Spleen (tissue), 7 donors: ENCODE measurements around the gene SCG5.

Source experiments
- POLR2A ChIP-seq, 3 donors: fragments of 450-650 bp; IDR thresholded peaks; one replicate each; pipeline ENCODE4 v1.5.1; 2017; ENCODE audit warnings: antibody characterized with exemption in 3 of 3, mild to moderate bottlenecking in 1 of 3
- POLR2AphosphoS5 ChIP-seq, 3 donors: sonication (generic); formaldehyde crosslinking; IDR thresholded peaks; one replicate each; pipeline ENCODE4 v1.5.1; 2017; ENCODE audit warnings: antibody characterized with exemption in 3 of 3
- TF ChIP-seq, protein P1 (sequence below), 11 experiments: fragments of 200-600 bp in 7 of 11; fragments of 450-650 bp in 4 of 11; sonication (generic) in 4 of 11; IDR thresholded peaks in 8 of 11; conservative IDR thresholded peaks in 3 of 11; 1 replicate in 7 of 11; 2 replicates in 4 of 11; pipeline versions ENCODE4 v1.4.0 to v1.8.0; 2016 to 2021; ENCODE audit warnings: antibody characterized with exemption in 11 of 11, inconsistent platforms in 4 of 11, mild to moderate bottlenecking in 1 of 11
- donor health status: DM: no; HTN: no; CAD: no; lungs with moderate emphysema.
- donor health status: DM: no; HTN: no; CAD: no.
- donor health status: DM: no; HTN: no; CAD: no.

DNA sequence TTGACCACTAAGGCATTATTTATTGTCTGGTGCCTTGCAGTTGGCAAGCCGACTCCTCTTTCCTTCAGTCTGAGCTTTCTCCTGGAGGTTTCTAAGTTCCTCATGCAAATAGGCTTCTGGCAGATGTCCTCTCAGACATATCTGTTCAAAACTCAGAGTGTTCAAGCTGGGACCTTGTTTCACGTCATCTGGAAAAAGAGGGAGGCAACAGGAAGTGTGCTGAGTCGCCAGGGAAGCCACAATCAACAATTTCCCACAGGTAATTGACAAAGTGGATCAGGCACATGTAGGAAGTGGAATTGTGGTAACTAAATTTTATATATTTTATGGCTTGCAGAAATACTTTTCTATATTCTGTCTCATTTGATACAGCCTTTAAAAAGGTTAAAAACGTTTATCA, 14.6 kb downstream of the SCG5 start:
- TF ChIP-seq, protein P1, sequence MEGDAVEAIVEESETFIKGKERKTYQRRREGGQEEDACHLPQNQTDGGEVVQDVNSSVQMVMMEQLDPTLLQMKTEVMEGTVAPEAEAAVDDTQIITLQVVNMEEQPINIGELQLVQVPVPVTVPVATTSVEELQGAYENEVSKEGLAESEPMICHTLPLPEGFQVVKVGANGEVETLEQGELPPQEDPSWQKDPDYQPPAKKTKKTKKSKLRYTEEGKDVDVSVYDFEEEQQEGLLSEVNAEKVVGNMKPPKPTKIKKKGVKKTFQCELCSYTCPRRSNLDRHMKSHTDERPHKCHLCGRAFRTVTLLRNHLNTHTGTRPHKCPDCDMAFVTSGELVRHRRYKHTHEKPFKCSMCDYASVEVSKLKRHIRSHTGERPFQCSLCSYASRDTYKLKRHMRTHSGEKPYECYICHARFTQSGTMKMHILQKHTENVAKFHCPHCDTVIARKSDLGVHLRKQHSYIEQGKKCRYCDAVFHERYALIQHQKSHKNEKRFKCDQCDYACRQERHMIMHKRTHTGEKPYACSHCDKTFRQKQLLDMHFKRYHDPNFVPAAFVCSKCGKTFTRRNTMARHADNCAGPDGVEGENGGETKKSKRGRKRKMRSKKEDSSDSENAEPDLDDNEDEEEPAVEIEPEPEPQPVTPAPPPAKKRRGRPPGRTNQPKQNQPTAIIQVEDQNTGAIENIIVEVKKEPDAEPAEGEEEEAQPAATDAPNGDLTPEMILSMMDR (IDR thresholded peaks at IDR 0.05 in 8 of 11, conservative IDR thresholded peaks at IDR 0.05 in 3 of 11) = no peak
- TF ChIP-seq POLR2AphosphoS5 (IDR thresholded peaks at IDR 0.05) = no peak
- no peak for TF ChIP-seq POLR2A (IDR thresholded peaks at IDR 0.05)
